ENCODE data around the gene TCP11L2. TPM values are rescaled to one million over a fixed set of nuclear protein-coding genes. Genes with fewer than 3 reads are reported as not detected.

Gene TCP11L2
- total and polyA plus RNA-seq, 2 of the 13 experiments (the other 11 are each of a cell fraction or from before 2014, with no cell fraction given) = 4.6 to 24.1 TPM

DNA sequence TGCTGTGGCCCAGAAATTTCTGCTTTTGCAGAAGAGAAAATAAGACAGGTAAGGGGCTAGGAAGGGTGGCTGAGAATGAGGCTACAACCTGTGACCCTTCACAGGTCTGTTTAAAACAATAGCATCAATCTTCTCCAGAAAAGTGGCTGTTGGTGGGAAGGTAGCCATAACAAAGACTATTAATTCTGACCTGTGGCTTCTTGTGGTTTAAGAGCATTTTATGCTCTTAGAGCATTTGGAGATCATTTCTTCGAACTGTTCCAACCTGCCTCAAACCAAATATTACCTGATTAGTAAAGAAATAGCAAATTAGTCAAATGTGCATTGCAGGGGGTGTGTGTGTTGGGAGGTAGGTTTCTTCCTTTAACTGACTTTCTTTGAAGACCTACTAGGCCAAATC, 15.2 kb upstream of the TCP11L2 start:
- in situ Hi-C loops (cut with HindIII; ENCODE audit: extremely low pct_ligation_motif_present, low pct_unique_long_range_greater_than_20kb) = loop anchor here (10.0 kb wide), 1 partner anchor 193 kb away; no protein-coding TSS in a partner anchor
- CTCF ChIA-PET (ENCODE audit: low intra/inter-chr PET ratio, low total read pairs) = no interaction called here
- POLR2A ChIA-PET = no interaction called here

GRCh38 chr12:106288101-106288493, 14.4 kb upstream of the TCP11L2 start:
- H3K27me3 ChIP-seq (ENCODE audit: control insufficient read depth in 1 of 2, insufficient read depth in 2 of 2, low read length in 2 of 2) = no peaks in the 10 kb centered on the region
- H3K4me2 ChIP-seq (ENCODE audit: low read depth, low read length) = peak overlapping the region; percentile 12; the same call in 1 of the 2 replicates
- DNase-seq (ENCODE audit: low spot score) = no peak
- no peaks in the 10 kb centered on the region for H3K36me3 ChIP-seq (replicated peaks in 1 of 2; ENCODE audit: control insufficient read depth in 1 of 2, insufficient read depth in 2 of 2, low read length in 2 of 2)
- ATAC-seq = no peak; the same call in 2 of the 3 replicates
- no peaks in the 10 kb centered on the region for H3K79me2 ChIP-seq (ENCODE audit: insufficient read depth, low read length)
- no peaks in the 10 kb centered on the region for H3K9me3 ChIP-seq (ENCODE audit: low read length)
- TF ChIP-seq CHD4 (IDR thresholded peaks at IDR 0.05; ENCODE audit: borderline replicate concordance, low read length) (peak; percentile 52; the same call in 1 of the 2 replicates), SKI (IDR thresholded peaks at IDR 0.05; ENCODE audit: partially characterized antibody) (no peak), ZNF337 (CRISPR knock-in tag; IDR thresholded peaks at IDR 0.05; ENCODE audit: borderline replicate concordance, low read depth) (0 out of 2 replicates have a peak, but pooled peaks have one; percentile 17)
- no peak for FAIRE-seq
- CTCF ChIA-PET (ENCODE audit: low intra/inter-chr PET ratio, low total read pairs) = no interaction called here
- peak overlapping the region; percentile 38 for H3K27ac ChIP-seq (ENCODE audit: extremely low read length, insufficient read depth, low read length)
- POLR2A ChIA-PET = no interaction called here
- intact Hi-C loops (cut with micrococcal nuclease; ENCODE audit: unreplicated experiment) (no loop called here), in situ Hi-C loops (cut with HindIII; ENCODE audit: extremely low pct_ligation_motif_present, low pct_unique_long_range_greater_than_20kb) (loop anchor here (10.0 kb wide), 1 partner anchor 193 kb away; no protein-coding TSS in a partner anchor)
- no TSS peak for BruUV-seq (replicated peaks)
- H2AFZ ChIP-seq (ENCODE audit: low read length) = no peak overlapping the region
- no peaks in the 10 kb centered on the region for H4K20me1 ChIP-seq (ENCODE audit: insufficient read depth, low read length)
- H3K4me3 ChIP-seq (replicated peaks in 1 of 3; ENCODE audit: insufficient read depth in 1 of 3, low read depth in 2 of 3, low read length in 3 of 3) = no peak overlapping the region
- WGBS (ENCODE audit: low lambda C conversion rate) = 95% methylated on average over 1 of the region's 1 CpG
- no peak overlapping the region; the same call in 1 of the 2 replicates for H3K9ac ChIP-seq (ENCODE audit: insufficient read depth, low read depth, low read length)
- H3K4me1 ChIP-seq (ENCODE audit: insufficient read depth, low read length) = peaks cover 83% of the 10 kb centered on the region

More for the DNA sequence above, 15.2 kb upstream of the TCP11L2 start:
- no peak for DNase-seq (ENCODE audit: low spot score)
- Histone ChIP-seq H3K4me3 (replicated peaks in 1 of 3; ENCODE audit: insufficient read depth in 1 of 3, low read depth in 2 of 3, low read length in 3 of 3) (no peak overlapping the region), H3K9me3 (ENCODE audit: low read length) (no peaks in the 10 kb centered on the region), H2AFZ (ENCODE audit: low read length) (no peak overlapping the region), H3K79me2 (ENCODE audit: insufficient read depth, low read length) (no peaks in the 10 kb centered on the region), H3K9ac (ENCODE audit: insufficient read depth, low read depth, low read length) (no peak overlapping the region), H3K4me2 (ENCODE audit: low read depth, low read length) (no peak overlapping the region), H3K36me3 (replicated peaks in 1 of 2; ENCODE audit: control insufficient read depth in 1 of 2, insufficient read depth in 2 of 2, low read length in 2 of 2) (no peaks in the 10 kb centered on the region), H3K4me1 (ENCODE audit: insufficient read depth, low read length) (peaks cover 90% of the 10 kb centered on the region), H3K27ac (ENCODE audit: extremely low read length, insufficient read depth, low read length) (no peak overlapping the region), H4K20me1 (ENCODE audit: insufficient read depth, low read length) (no peaks in the 10 kb centered on the region), H3K27me3 (ENCODE audit: control insufficient read depth in 1 of 2, insufficient read depth in 2 of 2, low read length in 2 of 2) (no peaks in the 10 kb centered on the region)
- no TSS peak for BruUV-seq (replicated peaks)
- no peak for ATAC-seq
- intact Hi-C loops (cut with micrococcal nuclease; ENCODE audit: unreplicated experiment) = no loop called here
- TF ChIP-seq TSC22D2 (CRISPR knock-in tag; IDR thresholded peaks at IDR 0.05; ENCODE audit: borderline replicate concordance) (no peak), ZNF460 (CRISPR knock-in tag; IDR thresholded peaks at IDR 0.05; ENCODE audit: borderline replicate concordance) (no peak), KLF9 (CRISPR knock-in tag; IDR thresholded peaks at IDR 0.05; ENCODE audit: low read depth) (no peak), FOXC1 (CRISPR knock-in tag; IDR thresholded peaks at IDR 0.05; ENCODE audit: borderline replicate concordance) (no peak), ONECUT2 (CRISPR knock-in tag; IDR thresholded peaks at IDR 0.05) (no peak), SSRP1 (CRISPR knock-in tag; IDR thresholded peaks at IDR 0.05) (no peak), NFATC3 (CRISPR knock-in tag; IDR thresholded peaks at IDR 0.05) (no peak), SOX5 (CRISPR knock-in tag; IDR thresholded peaks at IDR 0.05; ENCODE audit: borderline replicate concordance) (no peak), ZNF691 (CRISPR knock-in tag; IDR thresholded peaks at IDR 0.05; ENCODE audit: borderline replicate concordance, low read depth) (no peak), HIVEP1 (CRISPR knock-in tag; IDR thresholded peaks at IDR 0.05) (no peak), SKI (IDR thresholded peaks at IDR 0.05; ENCODE audit: partially characterized antibody) (no peak), SATB2 (CRISPR knock-in tag; IDR thresholded peaks at IDR 0.05) (no peak), RFX1 (IDR thresholded peaks at IDR 0.05) (no peak)
- FAIRE-seq = no peak
- 96% methylated on average over 1 of the region's 1 CpG for WGBS (ENCODE audit: low lambda C conversion rate)
